ENCODE data around the gene PNP.

The PNP gene

GRCh38 chr14:20455355-20456300 is 13.6 kb upstream of the PNP start:
- DNase-seq = no peak

- DNase-seq = no peak
These were observed 12.2 kb upstream of the PNP start for GRCh38 chr14:20456971-20457370.

- DNase-seq = no peak
These were observed 11.0 kb upstream of the PNP start for GRCh38 chr14:20458031-20458789.

- no peak for DNase-seq
These were observed 8.6 kb upstream of the PNP start for GRCh38 chr14:20460458-20461224.

GRCh38 chr14:20461225-20462141 is 7.7 kb upstream of the PNP start, which contains the start of gene PIP4P1:
TSS of gene PIP4P1 (minus strand) at chr14:20461434. CDS start at chr14:20461325, 109 bp downstream.
- DNase-seq = peak; percentile 98

GRCh38 chr14:20468764-20469241 is 403 bp upstream of the PNP start:
- no peak for DNase-seq

- no peak for DNase-seq
These were observed 840 bp downstream of the PNP start for GRCh38 chr14:20469890-20470602.

- DNase-seq = no peak
These were observed 1.3 kb downstream of the PNP start for GRCh38 chr14:20470603-20470901.

- DNase-seq = no peak
These were observed 3.4 kb downstream of the PNP start for GRCh38 chr14:20472536-20473169.

GRCh38 chr14:20476776-20477175 is 7.6 kb downstream of the PNP start:
- no peak for DNase-seq

- DNase-seq = no peak
These were observed 8.1 kb downstream of the PNP start for GRCh38 chr14:20477211-20477876.

- DNase-seq = no peak
These were observed 9.7 kb downstream of the PNP start for GRCh38 chr14:20478894-20479293.

- DNase-seq = no peak
These were observed 13.2 kb downstream of the PNP start for GRCh38 chr14:20482382-20482781.

GRCh38 chr14:20485900-20486299 is 16.7 kb downstream of the PNP start:
- DNase-seq = no peak

GRCh38 chr14:20486684-20487395 is 17.6 kb downstream of the PNP start:
- no peak for DNase-seq

- no peak for DNase-seq
These were observed 18.2 kb downstream of the PNP start for GRCh38 chr14:20487396-20487725.

GRCh38 chr14:20489093-20489994 is 20.1 kb downstream of the PNP start:
- DNase-seq = no peak

- DNase-seq = no peak
These were observed 21.4 kb downstream of the PNP start for GRCh38 chr14:20490563-20490962.

GRCh38 chr14:20492486-20492885 is 23.3 kb downstream of the PNP start:
- no peak for DNase-seq
